HG03432 (cell line): ENCODE measurements around the gene EHMT1.
"Not testable (repeated sequence)": the region's sequence is repeated elsewhere in the genome, so short reads cannot be mapped to it uniquely, and the experiment has no call there.

Source experiments
- ATAC-seq: cut with Tn5 transposase; IDR thresholded peaks from one replicate; pipeline ENCODE4 v1.9.1; 2021; ENCODE audit warnings: mild to moderate bottlenecking, moderate library complexity; ENCODE audit not compliant: unreplicated experiment

EHMT1 gene

GRCh38 chr9:137780031-137780430 is 161.2 kb downstream of the EHMT1 start:
- not testable (repeated sequence) for ATAC-seq

DNA sequence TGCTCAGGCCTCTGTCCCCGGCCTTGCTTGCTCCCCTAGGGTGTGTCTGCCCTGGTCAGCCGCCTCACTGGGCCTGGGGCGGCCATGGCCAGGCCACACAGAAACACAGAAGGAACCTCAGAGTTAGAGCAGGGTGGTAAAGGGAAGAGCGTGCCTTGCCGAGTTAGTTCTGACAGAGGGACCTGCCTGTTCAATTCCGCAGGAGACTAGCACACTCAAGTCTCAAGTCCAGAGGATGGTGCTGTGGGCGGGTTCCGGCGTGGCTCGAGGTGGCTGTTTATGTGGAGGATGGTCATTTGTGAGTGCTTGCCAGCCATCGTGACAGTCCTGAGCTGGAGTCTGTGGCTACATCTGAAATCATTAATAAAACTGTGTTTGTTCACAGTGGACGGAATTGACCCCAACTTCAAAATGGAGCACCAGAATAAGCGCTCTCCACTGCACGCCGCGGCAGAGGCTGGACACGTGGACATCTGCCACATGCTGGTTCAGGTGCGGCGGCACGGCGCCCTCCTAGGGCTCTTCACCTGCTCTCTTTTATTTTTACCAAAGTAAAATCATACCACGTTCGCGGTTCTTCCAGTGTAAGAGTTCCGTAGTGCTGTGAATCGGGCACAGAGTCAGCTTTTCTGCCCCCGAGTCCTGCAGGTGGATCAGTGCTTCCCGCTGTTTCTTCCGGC is 163.2 kb downstream of the EHMT1 start:
- ATAC-seq, result no peak

GRCh38 chr9:137783521-137783920 is 164.7 kb downstream of the EHMT1 start:
- no peak for ATAC-seq

- ATAC-seq, result no peak
These were observed 165.2 kb downstream of the EHMT1 start for GRCh38 chr9:137784046-137784445.

DNA sequence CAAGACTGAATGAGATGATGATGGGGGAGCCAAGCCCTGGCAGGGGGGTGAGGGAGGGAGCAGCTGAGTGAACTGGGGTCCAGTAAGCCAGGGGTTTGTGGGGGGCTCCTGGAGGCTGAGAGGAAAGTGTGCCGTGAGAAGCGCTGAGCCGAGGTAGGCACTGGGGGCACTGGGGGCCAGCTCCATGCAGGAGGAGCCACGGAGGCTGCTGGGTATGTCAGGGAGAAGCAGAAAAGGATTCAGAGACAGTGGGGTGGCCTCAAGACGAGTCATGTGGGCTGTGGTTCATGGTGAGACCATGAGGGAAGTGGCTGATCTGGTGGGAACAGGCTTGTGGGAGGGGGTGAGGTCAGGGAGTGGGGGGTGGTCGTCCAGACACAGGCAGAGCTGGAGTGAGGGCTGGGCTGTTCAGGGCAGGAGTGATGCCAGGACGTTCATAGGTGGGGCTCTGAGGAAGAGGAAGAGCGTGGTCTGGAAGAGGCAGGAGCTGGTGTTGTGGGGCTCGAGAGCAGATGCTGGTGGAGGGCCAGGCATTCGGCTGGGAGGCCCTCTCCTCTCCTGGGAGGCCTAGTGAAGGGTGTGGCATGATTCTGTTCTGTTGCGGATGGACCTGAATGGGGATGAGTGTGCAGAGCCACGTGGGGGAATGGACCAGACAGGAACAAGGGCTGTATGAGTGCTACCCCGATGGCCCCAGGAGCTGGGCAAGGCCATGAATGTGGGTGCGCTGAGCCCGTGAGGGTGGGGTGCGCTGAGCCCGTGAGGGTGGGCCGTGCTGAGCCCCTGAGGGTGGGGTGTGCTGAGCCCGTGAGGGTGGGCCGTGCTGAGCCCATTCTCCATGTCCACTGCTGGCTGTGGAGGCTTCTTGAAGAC is 166.1 kb downstream of the EHMT1 start:
- no peak for ATAC-seq

- no peak for ATAC-seq
These were observed 166.9 kb downstream of the EHMT1 start for GRCh38 chr9:137785704-137786161.

- ATAC-seq, result no peak
These were observed 167.7 kb downstream of the EHMT1 start for GRCh38 chr9:137786511-137786920.

DNA sequence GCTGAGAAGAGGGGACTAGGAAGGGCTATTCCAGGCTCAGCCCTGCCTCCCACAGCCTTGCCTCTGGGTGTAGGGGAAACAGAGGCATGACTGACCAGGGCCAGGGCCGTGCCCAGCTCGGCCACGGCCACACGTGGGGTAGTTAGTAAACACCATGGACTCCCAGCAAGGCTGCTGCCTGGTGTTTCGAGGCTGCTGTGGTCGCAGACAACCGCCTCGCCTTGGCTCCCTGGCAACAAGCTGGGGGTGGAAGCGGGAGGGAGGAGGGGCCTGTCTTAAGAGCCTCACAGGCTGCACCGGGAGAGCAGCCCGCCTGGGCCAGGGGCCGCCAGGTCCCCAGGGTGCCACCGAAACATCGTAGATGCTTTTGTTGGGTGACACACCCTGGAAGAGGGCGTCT is 168.6 kb downstream of the EHMT1 start:
- no peak for ATAC-seq

DNA sequence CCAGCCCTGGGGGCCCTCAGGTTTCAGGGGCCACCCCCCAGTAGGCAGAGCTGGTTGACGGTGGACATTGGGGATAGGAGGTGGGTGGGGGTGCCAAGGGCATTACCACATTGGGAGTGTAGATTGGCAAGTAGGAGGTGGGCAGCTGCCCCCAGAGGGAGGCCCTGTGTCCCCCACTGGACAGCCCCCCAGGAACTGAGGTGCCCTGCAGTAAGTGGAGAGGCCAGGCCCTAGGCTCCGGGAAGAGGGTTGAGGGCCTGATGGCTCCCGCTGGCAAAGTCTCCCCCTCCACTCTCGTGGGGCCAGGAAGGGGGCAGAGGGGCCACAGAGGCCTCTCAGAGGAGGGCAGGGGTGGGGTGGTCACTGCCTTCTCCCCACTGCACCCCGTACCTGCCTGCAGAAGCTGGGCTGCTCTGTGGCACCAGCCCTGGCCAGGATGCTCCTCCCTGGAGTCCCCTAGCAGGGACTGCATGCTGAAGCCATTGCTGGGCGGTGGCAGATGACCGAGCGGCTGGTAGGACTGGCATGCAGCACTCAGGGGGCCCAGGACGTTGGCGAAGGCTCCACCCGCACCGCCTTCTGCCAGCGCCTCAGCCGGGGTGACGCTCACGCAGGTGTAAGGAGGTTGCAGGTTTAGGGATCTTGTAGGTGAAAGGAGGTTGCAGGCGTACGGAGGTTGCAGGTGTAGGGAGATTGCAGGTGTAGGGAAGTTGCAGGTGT is 169.1 kb downstream of the EHMT1 start:
- ATAC-seq, result no peak

DNA sequence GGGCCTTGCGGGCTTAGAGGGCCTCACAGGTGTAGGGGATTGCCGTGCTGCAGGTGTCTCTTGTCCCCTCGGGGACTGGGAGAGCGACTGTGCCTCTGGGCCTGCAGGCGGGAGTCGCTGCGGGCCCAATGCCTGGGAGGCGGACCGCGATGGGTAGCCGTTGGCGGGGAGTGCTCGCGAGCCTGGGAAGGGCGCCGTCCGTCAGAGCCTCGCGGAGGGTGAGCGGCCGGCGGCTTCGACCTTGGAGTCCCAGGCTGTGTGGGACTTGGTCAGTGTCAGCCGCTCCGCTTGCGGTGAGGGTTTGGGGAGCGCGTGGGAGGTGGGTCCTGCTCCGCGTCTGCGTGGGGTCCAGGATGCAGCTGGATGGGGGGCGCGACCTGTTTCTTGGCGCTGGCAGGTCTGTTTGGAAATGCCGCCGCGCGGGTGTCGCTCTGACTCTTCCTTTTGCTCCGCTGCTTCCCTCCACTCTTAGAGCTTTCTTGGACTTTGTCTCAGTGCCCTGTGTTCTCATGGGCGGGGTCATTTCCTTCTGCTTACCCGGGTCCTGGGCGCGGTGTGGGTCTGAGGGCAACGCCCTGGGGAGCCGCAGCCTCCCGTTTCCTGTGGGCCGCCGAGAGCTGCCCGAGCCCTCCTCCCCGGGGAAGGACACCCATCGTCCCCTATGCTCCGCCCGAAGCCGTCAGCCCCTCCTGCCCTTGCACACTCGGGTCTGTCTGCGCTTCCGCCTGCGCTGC is 169.9 kb downstream of the EHMT1 start:
- ATAC-seq, result no peak

- no peak for ATAC-seq
These were observed 170.6 kb downstream of the EHMT1 start for GRCh38 chr9:137789295-137789895.

DNA sequence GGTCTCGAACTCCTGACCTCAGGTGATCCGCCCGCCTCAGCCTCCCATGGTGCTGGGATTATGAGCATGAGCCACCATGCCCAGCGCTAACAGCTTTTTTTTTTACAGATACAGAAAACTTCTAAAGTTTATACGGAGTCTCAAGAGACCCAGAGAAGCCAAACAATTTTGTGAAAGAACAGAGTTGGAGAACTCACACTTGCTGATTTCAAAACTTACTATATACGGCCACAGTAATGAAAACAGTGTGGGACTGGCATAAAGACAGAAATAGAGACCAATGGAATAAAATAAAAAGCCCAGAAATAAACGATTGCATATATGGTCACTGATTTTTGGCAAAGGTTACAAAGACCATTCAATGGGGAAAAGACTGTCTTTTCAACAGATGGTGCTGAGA is 173.1 kb downstream of the EHMT1 start:
- ATAC-seq, result no peak

GRCh38 chr9:137793196-137793841 is 174.5 kb downstream of the EHMT1 start:
- ATAC-seq, result no peak

DNA sequence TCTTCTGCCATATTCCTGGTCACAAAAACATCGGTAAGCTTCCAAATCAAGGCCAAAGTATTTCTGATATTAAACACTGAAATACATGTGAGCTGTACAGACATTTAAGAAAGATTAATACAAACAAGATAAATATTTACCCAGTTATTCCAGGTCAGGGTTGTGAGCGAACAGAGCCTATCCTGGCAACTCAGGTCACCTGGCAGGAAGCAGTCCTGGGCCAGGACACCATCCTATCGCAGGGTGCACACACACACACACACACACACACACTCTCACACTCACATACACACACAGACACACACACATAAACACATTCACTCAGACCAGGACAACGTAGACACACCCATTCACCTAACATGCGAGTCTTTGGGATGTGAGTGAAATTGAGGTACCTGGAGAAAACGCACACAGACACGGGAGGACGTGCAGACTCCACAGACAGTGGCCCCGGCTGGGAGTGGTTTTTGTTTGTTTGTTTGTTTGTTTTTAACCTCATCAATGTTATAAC is 176.4 kb downstream of the EHMT1 start:
- ATAC-seq, result no peak

DNA sequence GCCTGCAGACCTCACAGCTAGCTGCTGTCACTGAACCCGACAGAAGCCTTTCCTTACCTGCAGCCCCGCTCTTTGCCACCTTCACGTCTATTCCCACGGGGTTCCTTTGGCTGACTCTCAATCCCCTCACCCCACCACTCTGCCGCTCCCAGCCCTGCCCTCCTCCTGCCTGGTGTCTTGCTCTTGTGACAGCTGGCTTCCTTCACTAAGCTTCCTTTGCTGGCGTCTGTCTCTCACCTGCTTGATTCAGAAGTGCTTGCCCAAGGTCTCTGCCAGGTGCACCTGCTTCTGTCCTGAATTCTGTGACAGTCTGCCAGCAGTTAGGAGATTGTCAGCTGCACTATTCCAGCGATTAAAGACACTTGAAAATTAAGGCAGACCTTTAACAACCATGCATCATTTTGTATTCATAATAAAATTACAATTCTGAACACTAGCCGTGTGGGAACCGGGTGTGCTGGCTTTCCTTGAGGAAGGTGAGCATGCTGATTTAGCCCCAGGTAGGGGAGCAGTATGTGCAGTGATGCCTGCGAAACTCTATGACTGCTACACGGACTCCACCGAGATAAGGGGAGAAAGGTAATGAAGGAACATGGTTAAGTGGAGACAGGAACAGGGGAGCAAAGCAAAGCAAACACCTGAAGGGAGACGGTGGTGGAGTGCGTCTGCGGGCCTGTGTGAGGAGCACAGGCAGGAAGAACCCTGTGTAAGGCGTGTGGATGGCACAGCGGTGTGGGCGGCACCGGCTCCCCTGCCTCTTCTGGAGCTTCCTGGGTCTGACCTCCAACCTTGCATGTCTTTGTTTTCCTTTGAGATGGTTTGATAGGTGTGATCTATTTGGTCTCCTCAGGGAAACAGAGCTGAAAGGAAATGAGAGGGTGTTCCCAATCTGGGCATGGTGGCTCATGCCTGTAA is 178.7 kb downstream of the EHMT1 start:
- no peak for ATAC-seq

GRCh38 chr9:137798142-137798541 is 179.3 kb downstream of the EHMT1 start:
- ATAC-seq, result no peak

GRCh38 chr9:137798901-137799629 is 180.3 kb downstream of the EHMT1 start:
- ATAC-seq, result no peak

GRCh38 chr9:137799630-137799983 is 180.8 kb downstream of the EHMT1 start:
- no peak for ATAC-seq
